Small intestine (tissue), 7 donors: ENCODE measurements around the gene SWT1. TPM values are rescaled to one million over a fixed set of nuclear protein-coding genes. Genes with fewer than 3 reads are reported as not detected.

Experiments used
- DNase-seq, 2 donors: peaks; one replicate each; pipeline versions ENCODE4 v3.0.0 to v3.0.0-alpha.2; 2013
- FAIRE-seq: peaks from 2 replicates; lab custom pipeline; 2012; peaks lifted over from hg19 to GRCh38; lab: Jason Lieb, UNC
- H3K27ac ChIP-seq, 3 donors: one replicate each; pipeline ENCODE4 v1.5.1; 2013; ENCODE audit warnings: low read length in 2 of 3, mild to moderate bottlenecking in 2 of 3, control low read depth in 1 of 3, inconsistent platforms in 1 of 3, low read depth in 1 of 3, moderate library complexity in 1 of 3
- H3K27me3 ChIP-seq, 3 donors: one replicate each; pipeline ENCODE4 v1.6.1; 2013; ENCODE audit warnings: low read length in 3 of 3, inconsistent platforms in 1 of 3; ENCODE audit not compliant: control insufficient read depth in 3 of 3, insufficient read depth in 3 of 3
- H3K36me3 ChIP-seq, 3 donors: one replicate each; pipeline ENCODE4 v1.6.1; 2013; ENCODE audit warnings: low read length in 3 of 3, inconsistent platforms in 1 of 3, low read depth in 1 of 3, mild to moderate bottlenecking in 1 of 3, moderate library complexity in 1 of 3; ENCODE audit not compliant: control insufficient read depth in 3 of 3, insufficient read depth in 2 of 3
- H3K4me1 ChIP-seq, 3 donors: one replicate each; pipeline ENCODE4 v1.6.1; 2013; ENCODE audit warnings: low read length in 2 of 3, inconsistent platforms in 1 of 3, low read depth in 1 of 3, mild to moderate bottlenecking in 1 of 3, moderate library complexity in 1 of 3; ENCODE audit not compliant: control insufficient read depth in 3 of 3, insufficient read depth in 2 of 3
- H3K4me3 ChIP-seq, 3 donors: one replicate each; pipeline ENCODE4 v1.5.1; 2013; ENCODE audit warnings: low read length in 3 of 3, control low read depth in 1 of 3, inconsistent platforms in 1 of 3, low read depth in 1 of 3, mild to moderate bottlenecking in 1 of 3, moderate library complexity in 1 of 3
- H3K9me3 ChIP-seq, 2 donors: one replicate each; pipeline ENCODE4 v1.6.1; 2013; ENCODE audit warnings: low read depth in 1 of 2, low read length in 1 of 2; ENCODE audit not compliant: control insufficient read depth in 2 of 2, insufficient read depth in 1 of 2
- WGBS, 3 donors: extraction: QIAGEN DNeasy Blood & Tissue Kit; methylation state at CpG; one replicate each; pipeline ENCODE4 v1.1.7; 2013; 5-methylcytosine and 5-hydroxymethylcytosine counted together
- polyA plus RNA-seq, 4 donors: library from polyadenylated mRNA; stranded (reverse) in 3 of 4; unstranded in 1 of 4; fragments of 200-250 nt in 3 of 4; fragments of 120-200 nt in 1 of 4; gene quantifications; one replicate each; pipeline versions ENCODE4 v1.2.1 to v1.2.3, GENCODE V29; 2013
- donor health status: healthy with polysubstance abuse.
- donor health status: control.
- donor health status: control.
- donor health status: Bipolar disorder and iron deficiency.
- donor health status: healthy.

The SWT1 gene
- polyA plus RNA-seq, 4 donors, result 2.4 to 5.6 (median 4.2) TPM

GRCh38 chr1:185139246-185139645 lies 17.7 kb upstream of the SWT1 start:
- Histone ChIP-seq H3K27ac (no peak overlapping the region), H3K9me3 (no peaks in the 10 kb centered on the region), H3K4me3 (no peak overlapping the region), H3K27me3 (no peaks in the 10 kb centered on the region), H3K4me1 (no peaks in the 10 kb centered on the region), H3K36me3 (peaks cover under 1 to 21% (median 2%) of the 10 kb centered on the region in 3 donors)
- DNase-seq (no peak), FAIRE-seq (no peak)
- 93 to 98% (median 97%) methylated on average over 4 of the region's 4 CpGs for WGBS, 3 donors

- no peak overlapping the region for H3K27ac ChIP-seq
- H3K36me3 ChIP-seq, result peaks cover 1 to 10% (median 5%) of the 10 kb centered on the region in 3 donors
- FAIRE-seq (no peak), DNase-seq (no peak)
- H3K9me3 ChIP-seq, result no peaks in the 10 kb centered on the region
- no peak overlapping the region for H3K4me3 ChIP-seq
- H3K27me3 ChIP-seq, result no peaks in the 10 kb centered on the region
- H3K4me1 ChIP-seq, result no peaks in the 10 kb centered on the region
Observed at GRCh38 chr1:185144233-185144632, 12.7 kb upstream of the SWT1 start.

DNA sequence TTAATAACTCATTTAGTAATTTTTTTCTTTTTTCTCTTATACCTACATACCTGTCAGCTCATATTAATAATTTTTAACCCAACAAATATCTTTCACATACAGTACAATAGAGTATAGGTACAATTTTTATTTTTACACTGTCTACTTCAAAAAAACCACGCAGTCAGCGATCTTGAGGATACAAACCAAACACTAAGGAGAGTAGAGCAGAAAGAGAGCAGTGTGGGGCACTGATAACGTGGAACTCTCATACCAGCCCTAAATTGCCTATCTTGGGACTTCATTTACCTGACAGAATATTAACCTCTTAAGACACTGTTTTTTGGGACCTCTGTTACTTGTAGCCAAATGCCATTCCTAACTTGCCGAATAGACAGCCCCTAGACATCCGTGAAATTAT lies 5.8 kb upstream of the SWT1 start:
- H3K36me3 ChIP-seq, result peaks cover 4 to 7% (median 6%) of the 10 kb centered on the region in 3 donors
- no peak overlapping the region for H3K27ac ChIP-seq
- H3K27me3 ChIP-seq, result no peaks in the 10 kb centered on the region
- H3K9me3 ChIP-seq, result no peaks in the 10 kb centered on the region
- DNase-seq (no peak), FAIRE-seq (peak; percentile 91)
- WGBS, 3 donors, result 95 to 98% (median 96%) methylated on average over 5 of the region's 5 CpGs
- no peak overlapping the region for H3K4me3 ChIP-seq
- H3K4me1 ChIP-seq, result peaks cover 0 to 8% (median 5%) of the 10 kb centered on the region in 3 donors

GRCh38 chr1:185152187-185152767 lies 4.7 kb upstream of the SWT1 start:
- peak overlapping the region in 1 of 3 donors; percentile 14 for H3K27ac ChIP-seq
- peaks cover 0 to 8% (median 5%) of the 10 kb centered on the region in 3 donors for H3K4me1 ChIP-seq
- no peak for FAIRE-seq
- no peaks in the 10 kb centered on the region for H3K9me3 ChIP-seq
- peak in 1 of 2 donors; percentile 46 for DNase-seq
- H3K4me3 ChIP-seq, result no peak overlapping the region
- 60 to 72% (median 71%) methylated on average over 3 of the region's 3 CpGs for WGBS, 3 donors
- no peaks in the 10 kb centered on the region for H3K27me3 ChIP-seq
- peaks cover 4 to 7% (median 6%) of the 10 kb centered on the region in 3 donors for H3K36me3 ChIP-seq

- Histone ChIP-seq H3K9me3 (no peaks in the 10 kb centered on the region), H3K27me3 (no peaks in the 10 kb centered on the region), H3K27ac (peak overlapping the region in 2 of 3 donors; percentile 25 to 100), H3K4me1 (peaks cover 0 to 8% (median 7%) of the 10 kb centered on the region in 3 donors), H3K4me3 (peak overlapping the region in 1 of 3 donors; percentile 25), H3K36me3 (peaks cover 0 to 3% (median 0%) of the 10 kb centered on the region in 3 donors)
- FAIRE-seq (peak; percentile 64), DNase-seq (peak; percentile 14 to 21)
- 8 to 24% (median 18%) methylated on average over 2 of the region's 2 CpGs for WGBS, 3 donors
Observed at GRCh38 chr1:185154912-185155513, 2.0 kb upstream of the SWT1 start.

GRCh38 chr1:185155600-185156287 lies 1.2 kb upstream of the SWT1 start:
- H3K27ac ChIP-seq, result peak overlapping the region; percentile 90 to 100 (median 99)
- FAIRE-seq, result no peak
- peak in 1 of 2 donors; percentile 33 for DNase-seq

GRCh38 chr1:185156288-185156853 lies 596 bp upstream of the SWT1 start:
- Histone ChIP-seq H3K9me3 (no peaks in the 10 kb centered on the region), H3K27ac (peak overlapping the region; percentile 90 to 100 (median 99)), H3K36me3 (peaks cover 0 to 4% (median 2%) of the 10 kb centered on the region in 3 donors), H3K4me3 (peak overlapping the region; percentile 76 to 96 (median 84)), H3K27me3 (no peaks in the 10 kb centered on the region), H3K4me1 (peaks cover 0 to 8% (median 7%) of the 10 kb centered on the region in 3 donors)
- 0% methylated on average over 29 to 30 of the region's 30 CpGs for WGBS, 3 donors
- peak in 1 of 2 donors; percentile 38 for DNase-seq
- FAIRE-seq, result no peak

More at GRCh38 chr1:185155600-185156287, 1.2 kb upstream of the SWT1 start:
- H3K4me3 ChIP-seq, result peak overlapping the region; percentile 76 to 96 (median 84)
- no peaks in the 10 kb centered on the region for H3K36me3 ChIP-seq
- H3K27me3 ChIP-seq, result no peaks in the 10 kb centered on the region
- 3 to 5% (median 4%) methylated on average over 11 of the region's 11 CpGs for WGBS, 3 donors
- no peaks in the 10 kb centered on the region for H3K9me3 ChIP-seq
- H3K4me1 ChIP-seq, result peaks cover 0 to 8% (median 7%) of the 10 kb centered on the region in 3 donors
